ENCODE results near the gene TMX4.

TMX4 gene

GRCh38 chr20:7950387-7950786 is 69.2 kb downstream of the TMX4 start:
- no peak for TF ChIP-seq CTCF (IDR thresholded peaks at IDR 0.05; ENCODE audit: low read depth, low read length)
- Histone ChIP-seq H3K4me1 (no peaks in the 10 kb centered on the region), H3K27me3 (no peaks in the 10 kb centered on the region), H3K9me3 (no peaks in the 10 kb centered on the region), H3K4me3 (ENCODE audit: low read depth, low read length) (no peak overlapping the region), H3K36me3 (no peaks in the 10 kb centered on the region)
- no peak for DNase-seq

GRCh38 chr20:7943891-7944290 is 75.7 kb downstream of the TMX4 start:
- no peak for DNase-seq
- no peak overlapping the region for H3K4me3 ChIP-seq (ENCODE audit: low read depth, low read length)
- no peaks in the 10 kb centered on the region for H3K9me3 ChIP-seq
- TF ChIP-seq CTCF (IDR thresholded peaks at IDR 0.05; ENCODE audit: low read depth, low read length): no peak
- no peaks in the 10 kb centered on the region for H3K27me3 ChIP-seq
- H3K4me1 ChIP-seq: no peaks in the 10 kb centered on the region
- H3K36me3 ChIP-seq: no peaks in the 10 kb centered on the region

GRCh38 chr20:7940341-7940740 is 79.2 kb downstream of the TMX4 start, which contains the start of gene HAO1:
Gene HAO1 (minus strand): TSS chr20:7940458. CDS start chr20:7940422, 36 bp downstream.
- no peak for TF ChIP-seq CTCF (IDR thresholded peaks at IDR 0.05; ENCODE audit: low read depth, low read length)
- no peak for DNase-seq
- Histone ChIP-seq H3K36me3 (no peaks in the 10 kb centered on the region), H3K4me3 (ENCODE audit: low read depth, low read length) (no peak within 1 kb of the TSS), H3K9me3 (no peaks in the 10 kb centered on the region), H3K4me1 (no peaks in the 10 kb centered on the region), H3K27me3 (no peaks in the 10 kb centered on the region)

GRCh38 chr20:7939663-7940062 is 79.9 kb downstream of the TMX4 start:
- no peak overlapping the region for H3K4me3 ChIP-seq (ENCODE audit: low read depth, low read length)
- no peak for TF ChIP-seq CTCF (IDR thresholded peaks at IDR 0.05; ENCODE audit: low read depth, low read length)
- no peaks in the 10 kb centered on the region for H3K4me1 ChIP-seq
- no peaks in the 10 kb centered on the region for H3K36me3 ChIP-seq
- H3K9me3 ChIP-seq: no peaks in the 10 kb centered on the region
- DNase-seq: no peak
- H3K27me3 ChIP-seq: no peaks in the 10 kb centered on the region

- no peaks in the 10 kb centered on the region for H3K27me3 ChIP-seq
- DNase-seq: no peak
Observed at GRCh38 chr20:7938058-7938457, 81.5 kb downstream of the TMX4 start.

GRCh38 chr20:7937328-7937727 is 82.2 kb downstream of the TMX4 start:
- no peaks in the 10 kb centered on the region for H3K4me1 ChIP-seq
- no peak overlapping the region for H3K4me3 ChIP-seq (ENCODE audit: low read depth, low read length)
- no peaks in the 10 kb centered on the region for H3K9me3 ChIP-seq
- no peak for DNase-seq
- no peaks in the 10 kb centered on the region for H3K36me3 ChIP-seq
- no peaks in the 10 kb centered on the region for H3K27me3 ChIP-seq
- no peak for TF ChIP-seq CTCF (IDR thresholded peaks at IDR 0.05; ENCODE audit: low read depth, low read length)

More at GRCh38 chr20:7938058-7938457, 81.5 kb downstream of the TMX4 start:
- no peaks in the 10 kb centered on the region for H3K36me3 ChIP-seq
- no peaks in the 10 kb centered on the region for H3K4me1 ChIP-seq
- H3K9me3 ChIP-seq: no peaks in the 10 kb centered on the region
- no peak overlapping the region for H3K4me3 ChIP-seq (ENCODE audit: low read depth, low read length)
- TF ChIP-seq CTCF (IDR thresholded peaks at IDR 0.05; ENCODE audit: low read depth, low read length): no peak

Measured in BE2C (cell line).